Gastroesophageal sphincter (tissue), 3 donors: ENCODE data around the gene NCKIPSD.

Experiments
- CTCF ChIP-seq, 4 experiments: fragments of 200-600 bp in 2 of 4; fragments of 450-650 bp in 2 of 4; sonication (generic) in 1 of 4; IDR thresholded peaks; one replicate each; pipeline ENCODE4 v1.5.1; 2017 to 2019; ENCODE audit warnings: antibody characterized with exemption in 4 of 4, mild to moderate bottlenecking in 2 of 4, moderate library complexity in 2 of 4
- EP300 ChIP-seq: sonication (generic); formaldehyde crosslinking; IDR thresholded peaks from one replicate; pipeline ENCODE4 v1.6.1; 2017; ENCODE audit warnings: antibody characterized with exemption, mild to moderate bottlenecking
- POLR2A ChIP-seq, 2 donors: fragments of 450-650 bp; IDR thresholded peaks; one replicate each; pipeline ENCODE4 v1.6.1; 2017; ENCODE audit warnings: antibody characterized with exemption in 2 of 2, mild to moderate bottlenecking in 2 of 2, moderate library complexity in 1 of 2
- POLR2AphosphoS5 ChIP-seq: sonication (generic); formaldehyde crosslinking; IDR thresholded peaks from one replicate; pipeline ENCODE4 v1.6.1; 2017; ENCODE audit warnings: antibody characterized with exemption

DNA sequence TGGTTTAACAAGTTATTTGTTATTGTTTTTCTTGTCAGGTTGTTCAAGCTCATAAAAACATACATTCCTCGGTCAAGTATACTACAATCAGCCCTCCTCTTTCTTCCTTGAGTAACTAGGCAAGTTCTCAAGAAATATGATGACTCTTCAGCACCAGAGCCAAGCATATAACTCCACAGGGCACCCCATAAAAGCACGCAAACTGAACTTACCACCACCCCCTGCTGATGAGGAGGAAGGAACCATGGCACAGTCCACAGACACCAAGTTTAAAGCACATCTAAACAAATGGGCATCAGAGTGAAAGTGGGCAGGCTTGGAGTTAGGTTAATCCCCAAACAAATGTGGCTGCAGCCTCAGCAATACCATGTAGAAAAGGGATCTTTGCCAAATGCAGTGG, 26.0 kb upstream of the NCKIPSD start:
- TF ChIP-seq POLR2AphosphoS5: no peak
- no peak for TF ChIP-seq POLR2A (IDR thresholded peaks at IDR 0.05)
- no peak for TF ChIP-seq CTCF (IDR thresholded peaks at IDR 0.05)
- no peak for TF ChIP-seq EP300
